Muscle of arm (tissue), 12 donors: ENCODE measurements around the gene PDXDC1. TPM values are rescaled to one million over a fixed set of nuclear protein-coding genes. Genes with fewer than 3 reads are reported as not detected.
"Not testable (repeated sequence)": the region's sequence is repeated elsewhere in the genome, so short reads cannot be mapped to it uniquely, and the experiment has no call there.

Experiments used
- DNase-seq: peaks from one replicate; pipeline ENCODE4 v3.0.0-alpha.2; 2013
- polyA plus RNA-seq, 12 donors: library from polyadenylated mRNA; unstranded; fragments of 120-200 nt; gene quantifications; one replicate each; pipeline ENCODE4 v1.2.1, GENCODE V29; 2013; ENCODE audit not compliant: insufficient read length in 12 of 12

Gene PDXDC1
- polyA plus RNA-seq, 12 donors, result 32.9 to 76.6 (median 45.8) TPM; not detected in 1

DNA sequence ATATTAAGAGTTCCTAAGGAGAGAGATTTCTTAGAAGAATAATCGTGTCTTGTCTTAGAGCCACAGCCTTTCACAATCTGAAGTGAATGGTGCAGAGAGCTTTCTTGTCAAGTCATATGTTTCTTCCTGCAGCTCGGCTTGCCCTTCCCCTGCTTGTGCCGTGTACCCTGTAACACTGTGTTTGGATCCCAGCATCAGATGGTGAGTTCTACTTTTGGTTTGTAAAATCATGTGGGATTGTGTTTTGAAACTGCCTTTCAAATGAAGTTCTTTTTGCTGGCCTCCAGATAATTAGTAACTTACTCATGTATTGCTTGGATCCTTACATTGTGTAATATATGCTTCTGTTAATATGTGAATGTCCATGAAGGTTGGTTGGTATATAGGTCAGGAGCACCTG is 33.8 kb downstream of the PDXDC1 start:
- DNase-seq, result not testable (repeated sequence)

DNA sequence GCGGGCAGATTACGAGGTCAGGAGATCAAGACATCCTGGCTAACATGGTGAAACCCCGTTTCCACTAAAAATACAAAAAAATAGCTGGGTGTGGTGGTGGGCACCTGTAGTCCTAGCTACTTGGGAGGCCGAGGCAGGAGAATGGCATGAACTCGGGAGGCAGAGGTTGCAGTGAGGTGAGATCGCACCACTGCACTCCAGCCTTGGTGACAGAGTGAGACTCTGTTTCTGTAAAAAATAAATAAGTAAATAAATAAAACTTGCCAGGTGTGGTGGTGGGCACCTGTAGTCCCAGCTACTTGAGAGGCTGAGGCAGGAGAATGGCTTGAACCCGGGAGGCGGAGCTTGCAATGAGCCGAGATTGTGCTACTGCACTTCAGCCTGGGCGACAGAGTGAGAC is 38.1 kb downstream of the PDXDC1 start:
- not testable (repeated sequence) for DNase-seq

DNA sequence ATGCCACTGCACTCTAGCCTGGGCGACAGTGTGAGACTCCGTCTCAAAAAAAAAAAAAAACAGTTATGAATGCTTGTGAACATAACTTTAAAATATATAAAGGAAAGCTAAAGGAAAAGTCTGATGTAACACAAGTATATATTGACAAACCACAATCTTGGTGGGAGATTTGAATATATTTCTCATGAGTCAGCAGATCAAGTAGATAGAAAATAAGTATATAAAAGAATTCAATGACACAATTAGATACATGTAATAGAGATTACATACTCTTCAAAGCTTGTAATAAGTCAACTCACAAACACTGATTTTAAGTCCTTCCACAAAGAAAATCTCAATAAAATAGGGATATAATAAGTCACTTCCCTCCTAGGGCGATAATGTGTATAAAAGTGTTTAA is 40.8 kb downstream of the PDXDC1 start:
- DNase-seq, result not testable (repeated sequence)

DNA sequence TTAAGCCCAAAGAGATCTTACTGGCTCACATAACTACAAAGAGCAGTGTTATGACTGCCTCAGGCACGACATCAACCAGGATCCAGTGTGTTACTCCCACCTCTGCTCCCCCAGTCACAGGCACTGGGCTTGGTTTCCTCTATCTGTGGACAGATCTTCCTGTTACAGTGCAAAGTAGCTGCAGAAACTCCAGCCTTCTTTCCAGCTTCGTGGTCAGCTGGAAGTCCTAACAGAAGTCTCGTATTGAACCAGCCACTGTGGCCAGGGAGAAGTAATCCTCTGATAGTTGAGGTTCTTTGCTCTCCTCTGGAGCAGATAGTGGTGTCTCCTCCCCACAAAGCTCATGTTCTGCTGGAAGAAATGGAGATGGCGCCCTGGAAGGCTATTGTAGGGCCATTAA is 41.5 kb downstream of the PDXDC1 start:
- DNase-seq, result not testable (repeated sequence)

DNA sequence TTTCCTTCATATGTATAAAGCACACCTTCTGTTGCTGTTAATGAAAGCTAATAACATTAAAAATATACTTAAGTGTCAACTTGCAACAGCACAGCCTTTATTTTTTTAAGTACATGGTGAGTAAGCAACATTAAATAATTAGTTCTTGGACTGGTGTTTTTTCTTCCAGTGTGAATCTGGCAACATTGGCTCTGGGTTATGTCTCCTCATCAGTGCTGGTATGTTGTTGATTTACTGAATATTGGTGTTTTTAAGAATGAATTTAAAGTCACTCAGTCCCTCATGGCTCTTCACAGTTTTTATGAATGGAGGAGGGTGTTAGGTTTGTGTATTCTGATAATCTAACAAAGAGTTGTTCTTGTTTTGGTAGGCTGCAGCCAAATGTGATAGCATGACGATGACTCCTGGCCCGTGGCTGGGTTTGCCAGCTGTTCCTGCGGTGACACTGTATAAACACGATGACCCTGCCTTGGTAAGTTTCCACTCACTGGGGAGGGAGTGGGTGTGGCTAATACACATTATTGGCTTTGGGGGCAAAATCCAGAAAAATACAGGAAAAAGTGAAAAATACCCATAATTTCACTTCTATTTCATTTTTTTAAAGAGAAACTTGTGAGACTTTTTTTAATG is 42.2 kb downstream of the PDXDC1 start:
- peak; percentile 41 for DNase-seq

DNA sequence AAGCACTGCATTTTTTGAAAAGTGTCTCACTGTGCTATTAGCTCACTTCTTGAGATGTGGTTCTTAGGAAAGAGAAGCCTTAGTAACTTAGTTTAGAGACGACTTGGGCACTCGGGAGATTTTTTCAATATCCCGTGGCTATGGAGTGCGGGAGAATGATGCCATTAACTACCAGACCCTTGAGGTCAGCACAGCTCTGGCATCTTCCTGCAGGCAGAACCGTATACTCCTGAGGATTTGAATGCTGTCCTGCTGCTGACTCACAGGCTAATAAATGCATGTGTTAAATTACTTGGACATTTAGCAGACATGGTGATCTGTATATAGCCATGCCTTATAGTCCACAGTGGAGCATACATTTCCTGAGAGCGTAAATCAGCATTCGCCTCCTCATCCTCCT is 46.6 kb downstream of the PDXDC1 start:
- DNase-seq, result not testable (repeated sequence)

DNA sequence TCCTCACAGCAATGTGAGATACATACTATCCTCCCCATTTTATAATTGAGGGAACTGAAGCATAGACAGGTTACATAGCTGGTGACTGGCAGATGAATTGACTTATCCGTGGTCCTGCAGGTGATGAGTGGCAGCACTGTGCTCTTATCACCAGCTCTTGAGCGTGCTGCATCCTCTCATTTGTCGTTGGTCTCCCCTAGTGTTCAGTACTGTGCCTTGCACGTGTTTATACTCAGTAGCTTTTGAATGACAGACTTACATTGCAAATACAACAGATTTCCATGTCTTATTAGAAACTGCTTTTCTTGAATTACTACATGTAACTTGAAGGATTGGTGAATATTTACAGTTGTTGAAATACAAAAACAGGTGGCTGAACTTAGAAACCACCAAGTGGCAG is 47.4 kb downstream of the PDXDC1 start:
- DNase-seq, result not testable (repeated sequence)

DNA sequence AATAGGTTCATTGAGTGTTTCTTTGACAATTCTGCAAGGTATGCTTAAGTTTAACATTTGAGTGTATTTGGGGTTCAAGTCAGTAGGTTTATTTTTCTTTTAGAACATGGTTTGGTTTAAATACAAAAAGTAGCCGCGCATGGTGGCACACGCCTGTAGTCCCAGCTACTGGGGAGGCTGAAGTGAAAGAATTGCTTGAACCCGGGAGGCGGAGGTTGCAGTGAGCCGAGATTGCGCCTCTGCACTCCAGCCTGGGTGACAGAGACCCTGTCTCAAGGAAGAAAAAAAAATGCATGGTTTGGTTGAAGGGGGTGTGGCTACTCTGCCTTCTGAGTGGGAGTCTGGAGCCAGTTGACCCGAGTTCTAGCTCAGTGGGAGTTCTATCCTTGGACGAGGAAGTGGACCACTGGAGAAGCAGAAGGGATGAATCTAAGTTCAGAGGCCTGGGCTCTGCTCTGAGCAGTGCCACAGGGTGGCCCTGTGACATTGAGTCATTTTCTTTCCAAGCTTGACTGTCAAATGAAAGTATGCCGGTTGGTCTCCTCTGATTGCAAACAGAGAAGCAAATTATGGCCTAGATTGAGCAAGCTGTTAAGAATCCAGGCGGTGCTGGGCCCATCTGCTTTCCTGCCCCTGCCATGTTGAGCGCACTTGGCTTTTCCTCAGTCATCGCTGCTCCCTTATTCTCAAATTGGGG is 48.7 kb downstream of the PDXDC1 start:
- not testable (repeated sequence) for DNase-seq

DNA sequence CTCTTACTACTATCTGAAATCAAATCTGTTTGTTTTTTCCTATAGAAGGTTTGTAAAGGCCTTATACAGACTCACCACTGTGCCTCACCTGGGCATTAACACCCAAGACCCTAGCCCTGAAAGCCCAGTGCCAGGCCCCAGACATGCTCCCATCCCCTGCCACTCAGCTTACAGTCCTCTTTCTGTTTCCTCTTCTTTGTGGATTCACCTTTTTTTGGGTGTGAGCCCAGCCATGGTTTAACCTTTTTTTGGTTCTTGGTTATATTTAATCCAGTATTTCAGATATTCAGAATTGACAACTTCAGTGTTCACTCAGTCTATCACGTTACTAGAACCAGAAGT is 50.0 kb downstream of the PDXDC1 start:
- DNase-seq, result not testable (repeated sequence)

DNA sequence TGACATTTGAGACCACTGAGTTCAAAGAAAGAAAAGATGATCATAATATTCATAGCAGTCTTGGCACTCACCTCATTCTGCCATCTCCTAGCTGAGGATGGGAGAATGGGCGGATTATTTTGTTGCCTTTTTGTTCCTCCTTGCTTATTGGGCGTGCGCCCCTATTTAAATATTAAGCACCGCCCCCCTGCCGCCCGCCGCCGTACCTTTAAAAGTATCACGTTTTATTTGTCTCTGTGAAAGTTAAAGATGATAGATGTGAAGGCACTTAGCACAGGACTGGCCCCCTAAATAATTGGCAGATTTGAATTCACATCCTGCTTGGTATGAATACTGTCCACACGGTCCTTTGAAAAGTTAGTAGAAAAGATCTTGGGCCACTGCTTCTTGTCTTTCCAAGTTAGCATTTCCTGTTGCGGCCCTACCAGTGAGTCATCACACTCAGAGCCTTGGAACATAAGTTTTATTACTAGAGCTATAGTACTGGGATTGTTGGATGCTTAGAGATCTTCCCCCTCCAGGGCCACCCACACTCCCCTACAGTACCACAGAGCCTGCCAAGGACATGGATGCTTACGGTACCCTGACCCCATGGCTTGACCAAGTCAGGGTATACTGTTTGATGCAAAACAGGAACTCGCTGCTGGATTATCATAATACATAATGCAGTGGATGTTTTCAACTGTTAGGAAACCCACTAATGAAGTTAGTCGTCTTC is 50.6 kb downstream of the PDXDC1 start:
- not testable (repeated sequence) for DNase-seq

DNA sequence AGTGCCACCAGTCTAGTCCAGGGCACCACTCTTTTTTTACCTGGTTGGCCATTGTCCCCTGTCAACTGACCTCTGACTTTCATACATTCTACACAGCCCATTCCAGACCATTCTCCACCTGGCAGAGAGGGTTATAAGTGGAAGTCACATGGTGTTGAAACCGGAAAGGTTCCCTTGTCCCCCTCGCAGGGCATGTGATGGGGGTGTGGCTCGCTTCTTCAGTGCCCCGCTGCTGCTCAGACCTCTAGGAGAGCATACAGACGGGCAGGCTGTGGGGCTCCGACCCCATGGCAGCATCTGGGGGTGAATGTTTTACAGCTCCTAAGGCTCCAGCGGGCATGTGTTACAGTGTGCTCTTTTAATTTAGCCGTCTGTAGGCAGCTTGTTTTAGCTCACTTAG is 52.2 kb downstream of the PDXDC1 start:
- not testable (repeated sequence) for DNase-seq

DNA sequence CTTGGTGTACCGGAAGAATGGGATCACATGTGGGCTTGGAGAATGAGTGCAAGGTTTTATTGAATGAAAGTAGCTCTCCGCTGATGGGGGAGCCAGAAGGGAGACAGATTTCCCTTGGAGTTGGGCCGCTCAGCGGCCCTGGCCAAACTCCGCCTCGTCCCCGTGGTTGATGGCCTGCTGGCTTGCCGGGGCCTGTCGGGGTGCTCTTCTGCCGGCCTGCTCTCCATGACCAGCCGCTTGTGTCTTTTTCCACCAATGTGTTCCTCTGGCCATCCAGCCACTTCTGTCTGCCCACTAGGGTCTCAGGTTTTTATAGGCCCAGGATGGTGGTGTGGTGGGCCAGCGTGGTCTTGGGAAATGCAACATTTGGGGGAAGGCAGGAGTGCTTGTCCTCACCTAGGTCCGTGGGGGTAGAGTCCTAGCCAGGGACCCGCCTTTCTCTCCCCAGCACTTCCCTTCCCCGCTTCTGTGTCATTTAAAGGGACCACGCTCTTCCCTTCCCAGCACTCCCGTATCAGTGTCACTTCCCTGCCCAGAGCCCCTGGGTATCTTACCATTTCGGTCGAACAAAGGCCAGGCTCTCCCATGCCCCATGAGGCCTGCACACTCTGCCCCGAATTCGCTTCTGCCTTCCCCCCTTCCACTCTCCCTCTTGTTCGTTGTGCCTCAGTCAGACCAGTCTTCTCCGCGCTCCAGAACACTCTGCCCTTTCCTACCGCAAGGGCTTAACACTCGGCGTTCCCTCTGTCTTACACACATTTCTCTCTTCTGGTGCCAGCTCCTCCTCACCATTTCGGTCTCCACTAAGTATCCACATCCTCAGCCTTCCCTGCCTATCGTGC is 52.9 kb downstream of the PDXDC1 start:
- not testable (repeated sequence) for DNase-seq

DNA sequence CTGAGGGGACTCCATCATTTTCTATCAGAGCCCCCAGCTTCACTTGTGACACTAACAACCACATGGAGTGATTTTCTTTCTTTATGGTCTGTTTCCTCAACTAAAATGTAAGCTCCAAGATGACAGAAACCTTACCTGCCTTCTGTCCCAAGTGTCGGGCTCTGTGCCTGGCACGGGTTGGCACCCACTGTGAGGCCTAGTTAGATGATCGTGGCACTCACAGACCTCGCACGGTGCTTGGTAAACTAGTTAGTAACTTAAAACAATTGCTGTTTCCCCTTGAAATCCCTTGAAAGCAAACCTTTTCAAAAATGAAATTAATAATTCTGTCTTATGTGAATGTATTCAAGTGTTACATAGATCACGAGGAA is 53.5 kb downstream of the PDXDC1 start:
- DNase-seq, result not testable (repeated sequence)

DNA sequence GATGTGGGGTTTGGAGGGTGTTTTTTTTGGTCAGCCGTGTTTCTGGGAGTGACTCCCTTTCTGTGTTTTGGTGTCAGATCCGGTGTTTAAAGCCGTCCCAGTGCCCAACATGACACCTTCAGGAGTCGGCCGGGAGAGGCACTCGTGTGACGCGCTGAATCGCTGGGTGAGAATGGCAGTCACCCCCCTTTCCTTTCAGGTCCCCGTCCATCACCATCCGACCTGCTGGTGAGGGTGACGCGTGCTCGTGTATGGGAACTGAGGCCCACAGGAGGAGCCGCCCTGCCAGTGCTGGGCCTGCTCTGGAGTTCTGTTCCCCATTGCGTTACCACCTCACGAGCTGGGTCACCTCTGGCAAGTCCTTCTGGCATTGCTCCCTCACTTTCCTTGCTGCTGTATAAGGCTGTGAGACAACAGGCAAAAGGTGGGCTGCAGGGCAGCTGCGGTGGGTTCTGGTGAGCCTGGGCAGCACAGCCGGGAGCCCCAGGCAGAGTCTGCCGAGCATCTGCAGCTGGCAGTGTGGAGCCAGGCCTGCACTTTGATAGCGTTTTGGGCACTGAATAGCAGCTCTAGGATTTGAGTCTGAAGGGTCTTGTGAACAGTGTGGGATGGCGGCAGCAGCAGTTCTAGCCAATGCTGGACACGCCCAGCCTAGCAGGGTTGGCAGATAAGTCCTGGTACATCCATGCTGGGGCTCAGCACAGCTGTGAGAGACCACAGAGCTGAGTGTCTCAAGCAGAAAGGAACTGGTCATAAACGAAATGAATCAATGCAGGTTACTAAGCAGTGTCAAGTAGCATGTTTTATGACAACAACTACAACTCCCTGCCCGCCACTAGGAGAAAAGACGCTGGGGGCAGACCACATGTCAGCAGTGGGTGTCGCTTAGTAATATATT is 54.2 kb downstream of the PDXDC1 start:
- DNase-seq, result not testable (repeated sequence)

DNA sequence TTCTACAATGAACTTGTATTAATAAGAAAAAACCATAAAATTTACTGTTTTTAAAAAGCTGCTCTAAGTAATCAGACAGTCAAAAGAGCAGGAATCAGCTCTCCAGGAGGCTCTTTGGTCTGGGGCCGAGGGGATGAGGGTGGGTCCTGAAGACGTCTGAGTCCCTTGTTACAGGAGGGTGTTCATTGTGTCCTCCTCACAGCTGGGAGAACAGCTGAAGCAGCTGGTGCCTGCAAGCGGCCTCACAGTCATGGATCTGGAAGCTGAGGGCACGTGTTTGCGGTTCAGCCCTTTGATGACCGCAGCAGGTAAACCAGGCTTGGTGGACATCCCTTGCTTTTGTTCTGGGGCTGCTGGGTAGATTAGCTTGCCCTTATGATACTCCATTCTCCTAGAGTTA is 54.9 kb downstream of the PDXDC1 start:
- DNase-seq, result not testable (repeated sequence)

DNA sequence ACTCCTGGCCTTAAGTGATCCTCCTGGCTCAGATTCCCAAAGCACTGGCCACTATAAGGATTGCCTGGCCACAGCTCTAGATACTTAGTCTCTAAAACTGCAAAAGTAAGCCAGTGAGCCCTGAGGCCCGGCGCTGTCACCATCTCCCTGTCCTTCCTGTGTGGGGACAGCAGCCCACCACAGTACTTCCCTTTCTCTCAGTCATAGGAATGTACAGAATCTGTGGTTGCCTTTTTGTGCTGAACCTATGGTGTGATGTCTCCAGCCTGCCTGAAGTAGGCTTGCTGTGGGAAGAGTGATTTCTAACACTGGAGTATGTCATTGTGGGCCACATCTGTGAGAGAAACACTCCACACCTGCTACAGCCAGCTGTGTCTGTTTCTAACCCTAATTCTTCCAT is 56.4 kb downstream of the PDXDC1 start:
- DNase-seq, result no peak

DNA sequence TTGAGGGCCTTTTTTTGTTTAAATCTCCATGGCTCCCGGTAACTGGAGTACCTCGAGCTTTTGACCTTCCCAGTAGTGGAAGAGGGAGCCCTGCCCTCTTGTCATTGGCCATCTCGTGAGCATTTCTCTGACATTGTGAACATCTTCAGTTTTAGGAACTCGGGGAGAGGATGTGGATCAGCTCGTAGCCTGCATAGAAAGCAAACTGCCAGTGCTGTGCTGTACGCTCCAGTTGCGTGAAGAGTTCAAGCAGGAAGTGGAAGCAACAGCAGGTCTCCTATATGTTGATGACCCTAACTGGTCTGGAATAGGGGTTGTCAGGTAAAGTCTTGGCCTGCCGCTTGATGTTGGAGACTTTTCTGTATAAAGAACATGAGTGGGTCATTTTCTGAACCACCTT is 56.8 kb downstream of the PDXDC1 start:
- DNase-seq, result no peak

DNA sequence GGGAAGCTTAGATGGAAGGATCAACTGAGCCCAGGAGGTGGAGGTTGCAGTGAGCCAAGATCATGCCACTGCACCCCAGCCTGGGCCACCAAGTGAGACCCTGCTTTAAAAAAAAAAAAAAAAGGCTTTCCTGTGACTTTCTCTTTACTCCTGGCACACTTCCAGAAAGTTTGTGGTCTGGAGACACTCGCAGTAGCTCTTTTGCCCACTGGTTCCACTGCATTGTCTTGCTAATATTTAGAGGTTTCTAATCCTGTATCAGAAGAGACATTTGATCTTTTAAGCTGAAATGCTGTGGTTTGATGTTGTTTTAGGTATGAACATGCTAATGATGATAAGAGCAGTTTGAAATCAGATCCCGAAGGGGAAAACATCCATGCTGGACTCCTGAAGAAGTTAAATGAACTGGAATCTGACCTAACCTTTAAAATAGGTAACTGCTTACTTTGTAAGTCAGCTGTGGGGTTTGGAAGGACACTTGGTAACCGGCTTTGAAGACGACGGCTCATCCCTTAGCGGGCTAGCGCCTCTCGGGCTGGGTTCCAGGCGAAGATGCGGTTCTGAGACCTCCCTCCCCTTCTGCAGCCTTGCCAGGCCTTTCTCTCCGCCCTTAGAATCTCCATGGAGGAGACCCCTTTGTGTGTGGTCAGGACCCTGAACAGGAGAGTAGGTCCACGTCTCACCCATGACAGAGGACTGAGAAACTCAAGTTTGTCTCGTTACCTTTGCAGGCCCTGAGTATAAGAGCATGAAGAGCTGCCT is 57.9 kb downstream of the PDXDC1 start:
- no peak for DNase-seq

DNA sequence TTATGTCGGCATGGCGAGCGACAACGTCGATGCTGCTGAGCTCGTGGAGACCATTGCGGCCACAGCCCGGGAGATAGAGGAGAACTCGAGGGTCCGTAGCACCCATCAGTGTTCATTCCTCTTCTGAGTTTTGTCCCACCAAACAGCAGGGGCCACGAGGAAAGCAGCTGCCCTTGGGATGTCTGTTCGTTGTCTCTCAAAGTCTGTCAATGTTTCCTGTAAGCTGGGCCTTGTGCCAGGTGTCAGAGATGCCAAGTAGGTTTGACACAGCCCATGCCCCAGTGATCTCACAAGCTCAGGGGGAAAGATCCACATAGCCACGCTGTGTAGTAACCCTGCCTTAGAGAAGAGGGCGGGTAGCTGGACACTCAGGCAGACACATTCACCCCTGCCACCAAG is 58.5 kb downstream of the PDXDC1 start:
- no peak for DNase-seq
